C4-2B (cell line): ENCODE measurements around the gene GABBR1.

ENCODE experiments used
- ZFX ChIP-seq: fragments of 450-650 bp; IDR thresholded peaks from 2 replicates; pipeline ENCODE4 v1.6.1; 2017
- TF ChIP-seq, protein P1 (sequence below): fragments of 450-650 bp; conservative IDR thresholded peaks from 2 replicates; pipeline ENCODE4 v1.5.1; 2017; ENCODE audit warnings: mild to moderate bottlenecking

DNA sequence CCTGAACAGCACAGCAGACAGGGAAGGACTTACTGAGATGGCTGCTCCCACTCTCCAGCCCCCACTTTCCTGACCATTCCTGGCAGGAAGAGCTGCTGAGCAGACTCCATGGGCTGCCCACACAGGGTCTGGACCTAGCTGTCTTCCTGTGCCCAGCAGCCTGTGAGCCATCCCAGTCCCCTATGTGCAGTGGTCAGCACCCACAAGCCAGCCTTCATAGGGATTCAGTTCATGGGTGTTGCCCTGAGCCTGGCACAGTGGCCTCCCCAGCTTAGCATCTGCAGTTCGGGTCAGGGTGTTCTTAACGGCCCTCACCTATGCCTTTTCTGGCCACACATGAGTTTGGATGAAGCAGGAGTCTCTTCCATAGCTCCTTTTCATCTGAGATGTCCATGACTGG, 105.4 kb downstream of the GABBR1 start:
- TF ChIP-seq, protein P1, sequence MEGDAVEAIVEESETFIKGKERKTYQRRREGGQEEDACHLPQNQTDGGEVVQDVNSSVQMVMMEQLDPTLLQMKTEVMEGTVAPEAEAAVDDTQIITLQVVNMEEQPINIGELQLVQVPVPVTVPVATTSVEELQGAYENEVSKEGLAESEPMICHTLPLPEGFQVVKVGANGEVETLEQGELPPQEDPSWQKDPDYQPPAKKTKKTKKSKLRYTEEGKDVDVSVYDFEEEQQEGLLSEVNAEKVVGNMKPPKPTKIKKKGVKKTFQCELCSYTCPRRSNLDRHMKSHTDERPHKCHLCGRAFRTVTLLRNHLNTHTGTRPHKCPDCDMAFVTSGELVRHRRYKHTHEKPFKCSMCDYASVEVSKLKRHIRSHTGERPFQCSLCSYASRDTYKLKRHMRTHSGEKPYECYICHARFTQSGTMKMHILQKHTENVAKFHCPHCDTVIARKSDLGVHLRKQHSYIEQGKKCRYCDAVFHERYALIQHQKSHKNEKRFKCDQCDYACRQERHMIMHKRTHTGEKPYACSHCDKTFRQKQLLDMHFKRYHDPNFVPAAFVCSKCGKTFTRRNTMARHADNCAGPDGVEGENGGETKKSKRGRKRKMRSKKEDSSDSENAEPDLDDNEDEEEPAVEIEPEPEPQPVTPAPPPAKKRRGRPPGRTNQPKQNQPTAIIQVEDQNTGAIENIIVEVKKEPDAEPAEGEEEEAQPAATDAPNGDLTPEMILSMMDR, result no peak
- TF ChIP-seq ZFX, result no peak
